ENCODE results near the gene CPEB4.

The CPEB4 gene

GRCh38 chr5:173920024-173920753 is 32.0 kb downstream of the CPEB4 start:
- ChIA-PET POLR2A (no interaction called here), CTCF (no interaction called here)
- no peak for TF ChIP-seq CTCF (IDR thresholded peaks at IDR 0.05; ENCODE audit: control extremely low read depth, extremely low read depth, low read depth, missing control alignments)
- DNase-seq (ENCODE audit: extremely low spot score) = no peak

- no peak for TF ChIP-seq CTCF (IDR thresholded peaks at IDR 0.05; ENCODE audit: control extremely low read depth, extremely low read depth, low read depth, missing control alignments)
- CTCF ChIA-PET = no interaction called here
- POLR2A ChIA-PET = no interaction called here
- no peak for DNase-seq (ENCODE audit: extremely low spot score)
Observed at GRCh38 chr5:173920866-173921555, 32.9 kb downstream of the CPEB4 start.

GRCh38 chr5:173922527-173922926 is 34.4 kb downstream of the CPEB4 start:
- ChIA-PET CTCF (interaction anchor here (1.1 to 6.1 kb wide), 5 partner anchors 23 to 306 kb away, joined by 3 to 29 read pairs (median 4); partner anchors contain the start of gene BOD1), POLR2A (no interaction called here)
- no peak for DNase-seq (ENCODE audit: extremely low spot score)
- TF ChIP-seq CTCF (IDR thresholded peaks at IDR 0.05; ENCODE audit: control extremely low read depth, extremely low read depth, low read depth, missing control alignments) = no peak

- CTCF ChIA-PET = interaction anchor here (0.8 to 6.1 kb wide), 10 partner anchors 9 to 307 kb away, joined by 3 to 63 read pairs (median 6); partner anchors contain the start of gene BOD1
- POLR2A ChIA-PET = no interaction called here
- no peak for DNase-seq (ENCODE audit: extremely low spot score)
- no peak for TF ChIP-seq CTCF (IDR thresholded peaks at IDR 0.05; ENCODE audit: control extremely low read depth, extremely low read depth, low read depth, missing control alignments)
Observed at GRCh38 chr5:173923218-173924095, 35.3 kb downstream of the CPEB4 start.

- DNase-seq (ENCODE audit: extremely low spot score) = no peak
- TF ChIP-seq CTCF (IDR thresholded peaks at IDR 0.05; ENCODE audit: control extremely low read depth, extremely low read depth, low read depth, missing control alignments) = no peak
- ChIA-PET CTCF (interaction anchor here (0.6 to 6.1 kb wide), 57 partner anchors 8 to 963 kb away, joined by 3 to 63 read pairs (median 5); partner anchors contain the start of genes BOD1 and CPEB4), POLR2A (no interaction called here)
Observed at GRCh38 chr5:173924899-173925298, 36.8 kb downstream of the CPEB4 start.

GRCh38 chr5:173925449-173926071 is 37.4 kb downstream of the CPEB4 start:
- DNase-seq (ENCODE audit: extremely low spot score) = peak; percentile 28
- ChIA-PET CTCF (interaction anchor here (0.6 to 6.1 kb wide), 57 partner anchors 8 to 962 kb away, joined by 3 to 63 read pairs (median 5); partner anchors contain the start of genes BOD1 and CPEB4), POLR2A (no interaction called here)
- peak; percentile 73 for TF ChIP-seq CTCF (IDR thresholded peaks at IDR 0.05; ENCODE audit: control extremely low read depth, extremely low read depth, low read depth, missing control alignments)
